ENCODE results near the gene EIF2S3. TPM values are rescaled to one million over a fixed set of nuclear protein-coding genes. Genes with fewer than 3 reads are reported as not detected.
"Not testable (repeated sequence)": the region's sequence is repeated elsewhere in the genome, so short reads cannot be mapped to it uniquely, and the experiment has no call there.

Gene EIF2S3
- total RNA-seq, 1 experiment from 2014 or later = 201 TPM

DNA sequence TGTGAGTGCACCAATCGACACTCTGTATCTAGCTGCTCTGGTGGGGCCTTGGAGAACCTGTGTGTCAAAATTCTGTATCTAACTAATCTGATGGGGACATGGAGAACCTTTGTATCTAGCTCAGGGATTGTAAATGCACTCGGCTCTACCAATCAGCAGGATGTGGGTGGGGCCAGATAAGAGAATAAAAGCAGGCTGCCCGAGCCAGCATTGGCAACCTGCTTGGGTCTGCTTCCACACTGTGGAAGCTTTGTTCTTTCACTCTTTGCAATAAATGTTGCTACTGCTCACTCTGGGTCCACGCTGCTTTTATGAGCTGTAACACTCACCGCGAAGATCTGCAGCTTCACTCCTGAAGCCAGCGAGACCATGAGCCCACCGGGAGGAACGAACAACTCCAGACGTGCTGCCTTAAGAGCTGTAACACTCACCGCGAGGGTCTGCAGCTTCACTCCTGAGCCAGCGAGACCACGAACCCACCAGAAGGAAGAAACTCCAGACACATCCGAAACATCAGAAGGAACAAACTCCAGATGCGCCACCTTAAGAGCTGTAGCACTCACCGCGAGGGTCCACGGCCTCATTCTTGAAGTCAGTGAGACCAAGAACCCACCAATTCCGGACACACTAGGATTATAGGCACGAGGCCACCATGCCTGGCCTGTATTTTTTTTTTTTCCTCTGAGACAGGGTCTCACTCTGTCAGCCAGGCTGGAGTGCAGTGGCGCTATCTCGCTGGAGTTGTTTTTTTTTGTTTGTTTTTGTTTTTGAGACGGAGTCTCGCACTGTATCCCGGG, 4.0 kb upstream of the EIF2S3 start:
- H3K9me2 ChIP-seq (replicated peaks; ENCODE audit: low read length); H2AFZ ChIP-seq (ENCODE audit: low read length); H3K4me1 ChIP-seq (ENCODE audit: insufficient read depth, low read length); ATAC-seq; CTCF ChIA-PET; H3F3A ChIP-seq (ENCODE audit: low read length, unreplicated experiment); H3K9me3 ChIP-seq (ENCODE audit: low read length); POLR2A ChIA-PET (ENCODE audit: unreplicated experiment); H3K27ac ChIP-seq (ENCODE audit: low read length); DNase-seq; H3K79me2 ChIP-seq (ENCODE audit: low read length); H4K20me1 ChIP-seq (ENCODE audit: low read length); BruUV-seq (replicated peaks); H3K4me2 ChIP-seq (ENCODE audit: low read length); H3K9ac ChIP-seq (ENCODE audit: low read length); H3K4me3 ChIP-seq (ENCODE audit: low read length); H3K36me3 ChIP-seq (ENCODE audit: low read depth, low read length); H3K27me3 ChIP-seq (ENCODE audit: low read length): not testable (repeated sequence)
- intact Hi-C loops (cut with micrococcal nuclease) = loop anchor here (10.0 kb wide), 1 partner anchor 356 kb away; no protein-coding TSS in a partner anchor

DNA sequence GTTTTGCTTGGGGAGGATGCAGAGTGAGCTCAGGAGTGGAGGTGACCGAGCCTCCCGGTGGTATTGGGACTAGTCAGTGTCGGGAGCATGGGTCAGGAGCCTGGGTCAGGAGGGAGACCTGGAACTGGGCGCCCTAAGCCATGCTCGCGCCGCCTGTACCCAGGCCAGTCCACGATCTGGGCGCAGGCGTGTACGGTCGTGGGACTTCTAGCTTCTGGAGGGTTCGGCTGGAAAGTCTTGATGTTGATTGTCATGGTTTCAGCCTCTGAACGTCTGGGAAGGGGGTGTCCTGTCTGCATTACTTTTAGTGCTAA, 244 bp downstream of the EIF2S3 start:
- BruUV-seq (replicated peaks) = TSS peak; percentile 77
- TF ChIP-seq, protein P1, sequence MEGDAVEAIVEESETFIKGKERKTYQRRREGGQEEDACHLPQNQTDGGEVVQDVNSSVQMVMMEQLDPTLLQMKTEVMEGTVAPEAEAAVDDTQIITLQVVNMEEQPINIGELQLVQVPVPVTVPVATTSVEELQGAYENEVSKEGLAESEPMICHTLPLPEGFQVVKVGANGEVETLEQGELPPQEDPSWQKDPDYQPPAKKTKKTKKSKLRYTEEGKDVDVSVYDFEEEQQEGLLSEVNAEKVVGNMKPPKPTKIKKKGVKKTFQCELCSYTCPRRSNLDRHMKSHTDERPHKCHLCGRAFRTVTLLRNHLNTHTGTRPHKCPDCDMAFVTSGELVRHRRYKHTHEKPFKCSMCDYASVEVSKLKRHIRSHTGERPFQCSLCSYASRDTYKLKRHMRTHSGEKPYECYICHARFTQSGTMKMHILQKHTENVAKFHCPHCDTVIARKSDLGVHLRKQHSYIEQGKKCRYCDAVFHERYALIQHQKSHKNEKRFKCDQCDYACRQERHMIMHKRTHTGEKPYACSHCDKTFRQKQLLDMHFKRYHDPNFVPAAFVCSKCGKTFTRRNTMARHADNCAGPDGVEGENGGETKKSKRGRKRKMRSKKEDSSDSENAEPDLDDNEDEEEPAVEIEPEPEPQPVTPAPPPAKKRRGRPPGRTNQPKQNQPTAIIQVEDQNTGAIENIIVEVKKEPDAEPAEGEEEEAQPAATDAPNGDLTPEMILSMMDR (conservative IDR thresholded peaks at IDR 0.05; ENCODE audit: low read depth, low read length) = no peak
- TF ChIP-seq EZH2phosphoT487 (IDR thresholded peaks at IDR 0.05; ENCODE audit: borderline replicate concordance, low read length) = no peak
- TF ChIP-seq EZH2 (IDR thresholded peaks at IDR 0.05; ENCODE audit: low read length, unreplicated experiment) = no peak

DNA sequence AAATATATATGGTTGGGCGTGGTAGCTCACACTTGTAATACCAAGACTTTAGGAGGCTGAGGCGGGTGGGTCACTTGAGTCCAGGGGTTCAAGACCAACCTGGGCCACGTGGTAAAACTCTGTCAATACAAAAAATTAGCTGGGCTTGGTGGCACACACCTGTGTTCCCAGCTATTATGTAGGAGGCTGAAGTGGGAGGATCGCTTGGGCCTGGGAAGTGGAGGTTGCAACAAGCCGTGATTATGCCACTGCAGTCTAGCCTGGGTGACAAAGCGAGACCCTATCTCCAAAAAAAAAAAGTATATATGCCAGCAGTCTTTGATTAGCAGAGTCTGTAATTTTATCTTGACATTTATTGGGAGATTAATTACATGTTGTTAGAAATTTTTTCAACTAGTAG, 8.7 kb downstream of the EIF2S3 start:
- ATAC-seq (no peak), DNase-seq (no peak)
- H4K20me1 ChIP-seq (ENCODE audit: low read length) = peaks cover 15% of the 10 kb centered on the region; the same call in 1 of the 2 replicates
- no peak overlapping the region for H3K4me3 ChIP-seq (ENCODE audit: low read length)
- H3K27ac ChIP-seq (ENCODE audit: low read length) = no peak overlapping the region
- H3K36me3 ChIP-seq (ENCODE audit: low read depth, low read length) = peaks cover 68% of the 10 kb centered on the region
- peaks cover 40% of the 10 kb centered on the region for H3K79me2 ChIP-seq (ENCODE audit: low read length)
- no peaks in the 10 kb centered on the region for H3K4me1 ChIP-seq (ENCODE audit: insufficient read depth, low read length)
- H3K9me3 ChIP-seq (ENCODE audit: low read length) = no peaks in the 10 kb centered on the region
- H3K27me3 ChIP-seq (ENCODE audit: low read length) = no peaks in the 10 kb centered on the region
- no peaks in the 10 kb centered on the region for H3K9me2 ChIP-seq (replicated peaks; ENCODE audit: low read length)
- no peak overlapping the region for H2AFZ ChIP-seq (ENCODE audit: low read length)
- BruUV-seq (replicated peaks) = no TSS peak
- TF ChIP-seq EZH2phosphoT487 (IDR thresholded peaks at IDR 0.05; ENCODE audit: borderline replicate concordance, low read length) (no peak), EZH2 (IDR thresholded peaks at IDR 0.05; ENCODE audit: low read length, unreplicated experiment) (no peak)
- TF ChIP-seq, protein P1 (conservative IDR thresholded peaks at IDR 0.05; ENCODE audit: low read depth, low read length) = no peak
- no peak overlapping the region for H3K9ac ChIP-seq (ENCODE audit: low read length)
- POLR2A ChIA-PET (ENCODE audit: unreplicated experiment) = no interaction called here
- H3K4me2 ChIP-seq (ENCODE audit: low read length) = no peak overlapping the region
- intact Hi-C loops (cut with micrococcal nuclease) = no loop called here
- peaks cover 7% of the 10 kb centered on the region for H3F3A ChIP-seq (ENCODE audit: low read length, unreplicated experiment)
- CTCF ChIA-PET = no interaction called here

More for the DNA sequence above, 244 bp downstream of the EIF2S3 start:
- H3K4me2 ChIP-seq (ENCODE audit: low read length) = no peak overlapping the region
- H3F3A ChIP-seq (ENCODE audit: low read length, unreplicated experiment) = peaks cover 7% of the 10 kb centered on the region
- peaks cover 14% of the 10 kb centered on the region for H3K79me2 ChIP-seq (ENCODE audit: low read length)
- ChIA-PET POLR2A (ENCODE audit: unreplicated experiment) (interaction anchor here (0.6 to 1.2 kb wide), 3 partner anchors 30 to 248 kb away, joined by 5 to 11 read pairs (median 7); no protein-coding TSS in a partner anchor), CTCF (interaction anchor here (0.6 to 2.0 kb wide), 3 partner anchors 29 to 165 kb away, joined by 3 to 18 read pairs (median 3); no protein-coding TSS in a partner anchor)
- H2AFZ ChIP-seq (ENCODE audit: low read length) = peak overlapping the region; percentile 74
- no peaks in the 10 kb centered on the region for H3K9me3 ChIP-seq (ENCODE audit: low read length)
- no peaks in the 10 kb centered on the region for H3K9me2 ChIP-seq (replicated peaks; ENCODE audit: low read length)
- H4K20me1 ChIP-seq (ENCODE audit: low read length) = peaks cover 17% of the 10 kb centered on the region; the same call in 1 of the 2 replicates
- H3K27me3 ChIP-seq (ENCODE audit: low read length) = no peaks in the 10 kb centered on the region
- no peak overlapping the region for H3K9ac ChIP-seq (ENCODE audit: low read length)
- H3K4me3 ChIP-seq (ENCODE audit: low read length) = no peak overlapping the region
- intact Hi-C loops (cut with micrococcal nuclease) = loop anchor here (10.0 kb wide), 1 partner anchor 360 kb away; no protein-coding TSS in a partner anchor
- no peak; the same call in 1 of the 2 replicates for ATAC-seq
- H3K27ac ChIP-seq (ENCODE audit: low read length) = peak overlapping the region; percentile 94
- peaks cover 14% of the 10 kb centered on the region for H3K4me1 ChIP-seq (ENCODE audit: insufficient read depth, low read length)
- peaks cover 22% of the 10 kb centered on the region for H3K36me3 ChIP-seq (ENCODE audit: low read depth, low read length)
- no peak for DNase-seq

All from PC-3 (cell line).